HG02938 (cell line): ENCODE data around the gene LRRC46.

ENCODE experiments used
- ATAC-seq: cut with Tn5 transposase; IDR thresholded peaks from one replicate; pipeline ENCODE4 v1.9.1; 2021; ENCODE audit warnings: mild to moderate bottlenecking, moderate library complexity; ENCODE audit not compliant: unreplicated experiment

The LRRC46 gene, protein sequence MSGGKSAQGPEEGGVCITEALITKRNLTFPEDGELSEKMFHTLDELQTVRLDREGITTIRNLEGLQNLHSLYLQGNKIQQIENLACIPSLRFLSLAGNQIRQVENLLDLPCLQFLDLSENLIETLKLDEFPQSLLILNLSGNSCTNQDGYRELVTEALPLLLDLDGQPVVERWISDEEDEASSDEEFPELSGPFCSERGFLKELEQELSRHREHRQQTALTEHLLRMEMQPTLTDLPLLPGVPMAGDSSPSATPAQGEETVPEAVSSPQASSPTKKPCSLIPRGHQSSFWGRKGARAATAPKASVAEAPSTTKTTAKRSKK

DNA sequence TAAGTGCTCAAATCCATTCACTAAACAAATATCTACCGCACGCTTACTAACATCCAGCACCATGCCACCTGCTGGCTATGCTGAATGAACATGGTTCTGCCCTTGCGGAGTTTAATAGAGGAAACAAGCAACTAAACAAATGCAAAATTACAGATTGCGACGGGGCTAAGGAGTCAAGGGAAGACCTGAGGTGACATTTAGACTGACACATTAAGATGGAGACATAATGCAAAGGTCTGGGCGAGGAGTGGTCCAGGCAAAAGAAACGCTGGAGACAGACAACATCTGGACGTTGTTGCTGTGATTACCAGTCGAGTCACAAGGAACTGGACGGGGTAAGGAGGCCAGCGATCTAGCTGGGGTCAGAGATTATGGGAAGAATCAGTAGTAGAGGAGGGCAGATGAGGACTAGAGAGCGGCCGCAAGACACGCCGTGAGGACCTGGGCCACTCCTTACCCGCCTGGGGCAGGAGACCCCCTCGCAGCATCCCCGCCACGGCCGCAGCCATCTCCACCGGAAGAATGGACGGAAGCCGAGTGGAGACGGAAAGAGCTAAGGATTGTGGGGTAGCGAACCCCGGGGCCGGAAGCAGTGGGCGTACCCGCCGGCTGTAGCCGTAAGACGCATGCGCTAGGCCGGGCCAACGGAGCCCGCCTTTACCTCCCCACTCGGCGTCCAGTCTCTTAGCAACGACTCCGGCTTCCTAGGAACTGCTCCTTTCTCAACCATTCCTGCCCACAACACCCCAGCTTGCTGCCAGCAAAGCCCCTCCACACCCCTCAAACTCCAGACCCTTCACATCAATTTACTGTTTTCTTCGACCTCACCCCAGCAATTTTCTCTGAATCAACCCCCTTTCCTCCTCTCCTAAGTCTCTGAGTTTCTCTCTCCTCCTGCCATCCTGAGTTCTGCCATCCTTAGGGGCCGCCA, at the start of gene LRRC46, which contains the start of gene MRPL10:
LRRC46 (plus strand) TSS at position 668 of the 931 bp plus-strand sequence. CDS start 320 bp downstream, outside the sequence.
MRPL10 (minus strand) TSS at position 539 of the 931 bp plus-strand sequence; CDS start at position 509, 30 bp downstream.
- peak; percentile 82 for ATAC-seq

DNA sequence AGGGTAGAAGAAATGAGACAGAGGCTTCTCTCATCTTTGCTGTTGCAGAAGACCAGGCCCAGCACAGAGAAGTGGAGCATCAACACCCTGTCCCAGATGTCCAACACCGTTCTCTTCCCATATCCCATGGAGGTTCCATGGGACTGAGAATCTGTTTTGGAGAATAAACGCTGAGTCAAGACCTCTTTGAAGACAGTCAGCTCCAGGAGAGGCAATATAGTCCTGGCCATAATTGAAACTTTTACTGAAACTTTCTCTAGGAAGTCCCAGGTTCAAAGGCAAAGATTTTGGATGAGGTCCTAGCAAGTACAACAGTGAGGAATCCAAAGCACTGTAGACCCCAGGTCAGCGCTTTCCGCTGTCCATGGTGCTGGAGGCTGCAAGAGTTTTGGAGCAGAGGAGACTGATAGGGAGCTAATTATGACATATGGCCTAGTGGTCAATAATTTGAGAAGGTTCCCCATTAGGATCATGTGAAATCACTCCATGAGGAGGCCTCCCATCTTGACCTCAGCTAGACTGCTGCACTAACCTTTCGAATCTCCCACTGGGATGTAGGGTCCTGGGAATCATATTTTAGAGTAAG, 45.8 kb upstream of the LRRC46 start:
- no peak for ATAC-seq

DNA sequence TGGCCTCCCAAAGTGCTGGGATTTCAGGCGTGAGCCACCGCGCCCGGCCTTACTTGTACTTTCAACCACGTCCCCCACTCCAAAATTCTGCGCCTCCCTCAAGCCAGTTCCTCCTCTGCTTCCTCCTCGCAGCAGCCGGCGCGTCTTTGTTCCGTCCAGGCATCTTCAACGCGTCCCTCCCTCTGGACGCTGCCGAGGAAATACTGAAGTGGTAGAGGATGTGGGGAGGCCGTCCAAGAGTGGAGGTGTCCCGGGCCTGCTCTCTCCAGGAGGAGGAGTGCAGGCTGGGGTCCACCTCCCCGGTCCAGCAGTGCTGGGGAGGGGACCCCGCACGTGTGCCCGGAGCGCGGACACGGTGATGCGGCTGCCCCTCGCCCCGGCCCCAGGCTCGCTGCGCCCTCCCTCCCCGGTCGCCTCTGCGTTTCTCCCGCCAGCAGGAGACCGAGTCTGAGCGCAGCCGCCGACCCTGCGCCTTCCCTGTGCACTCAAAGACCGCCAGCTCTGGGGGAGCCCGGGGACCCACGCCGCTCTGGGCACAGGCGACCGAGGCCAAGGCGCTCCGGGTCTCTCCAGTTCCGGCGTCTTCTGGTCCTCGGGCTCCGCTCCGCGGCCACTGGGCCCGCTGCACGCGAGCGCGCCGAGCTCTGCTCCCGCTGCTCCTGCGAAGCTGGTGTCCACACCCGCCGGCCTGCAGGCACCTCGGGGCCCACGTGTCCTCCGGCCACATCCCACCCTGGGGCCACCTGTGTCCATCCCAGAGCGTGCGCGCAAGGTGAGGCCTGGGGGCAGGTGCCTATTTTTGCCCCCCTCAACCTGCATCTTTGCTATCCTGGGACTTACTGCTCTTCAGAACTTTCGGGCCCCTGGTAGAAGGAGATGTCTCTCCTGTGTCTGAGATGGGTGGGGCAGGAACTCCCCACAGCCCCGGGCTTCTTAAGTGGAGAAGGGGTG, 41.6 kb upstream of the LRRC46 start:
- ATAC-seq, result no peak

DNA sequence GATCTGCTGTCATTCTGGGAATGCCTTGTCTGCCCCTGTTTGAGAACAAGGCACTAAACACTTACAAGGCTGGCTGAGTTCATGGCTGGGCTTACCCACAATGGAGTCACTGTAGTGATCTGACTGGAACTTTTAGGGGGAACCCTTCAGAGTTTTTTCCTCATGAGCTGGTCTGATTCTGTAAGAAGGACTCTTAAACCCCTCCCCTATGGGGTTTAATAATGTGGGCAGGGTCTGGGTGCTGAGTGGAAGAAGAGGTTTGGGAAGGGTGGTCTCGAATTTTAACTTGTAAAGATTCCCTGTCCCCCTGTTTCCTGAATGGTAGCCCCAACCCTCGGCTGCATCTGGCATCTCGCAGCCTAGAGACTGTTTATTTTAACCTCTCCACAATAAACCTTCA, 40.4 kb upstream of the LRRC46 start:
- no peak for ATAC-seq

DNA sequence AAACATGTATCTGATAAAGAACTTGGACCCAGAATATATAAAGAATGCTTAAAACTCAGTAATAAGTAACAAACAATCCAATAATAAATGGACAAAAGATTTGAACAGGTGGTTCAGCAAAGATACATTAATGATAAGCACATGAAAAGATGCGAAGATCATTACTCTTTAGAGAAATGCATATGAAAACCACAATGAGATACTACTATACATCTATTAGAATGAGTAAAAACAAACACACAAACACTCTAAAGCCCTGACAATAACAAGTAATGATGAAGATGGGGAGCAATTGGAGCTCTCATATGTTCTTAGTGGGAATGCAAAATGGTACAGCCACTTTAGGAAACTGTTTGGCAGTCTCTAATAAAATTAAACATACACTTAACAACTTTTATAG, 39.0 kb upstream of the LRRC46 start:
- ATAC-seq, result no peak

DNA sequence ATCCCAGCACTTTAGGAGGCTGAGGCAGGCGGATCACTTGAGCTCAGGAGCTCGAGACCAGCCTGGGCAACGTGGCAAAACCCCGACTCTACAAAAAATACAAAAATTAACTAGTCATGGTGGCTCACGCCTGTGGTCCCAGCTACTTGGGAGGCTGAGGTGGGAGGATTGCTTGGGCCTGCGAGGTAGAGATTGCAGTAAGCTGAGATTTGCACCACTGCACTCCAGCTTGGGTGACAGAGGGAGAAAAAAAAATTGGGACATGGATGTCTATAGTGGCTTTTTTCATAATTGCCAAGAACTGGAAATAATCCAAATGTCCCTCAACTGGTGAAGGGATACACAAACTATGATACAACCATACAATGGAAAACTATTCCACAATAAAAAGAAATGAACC, 38.5 kb upstream of the LRRC46 start:
- ATAC-seq, result no peak

DNA sequence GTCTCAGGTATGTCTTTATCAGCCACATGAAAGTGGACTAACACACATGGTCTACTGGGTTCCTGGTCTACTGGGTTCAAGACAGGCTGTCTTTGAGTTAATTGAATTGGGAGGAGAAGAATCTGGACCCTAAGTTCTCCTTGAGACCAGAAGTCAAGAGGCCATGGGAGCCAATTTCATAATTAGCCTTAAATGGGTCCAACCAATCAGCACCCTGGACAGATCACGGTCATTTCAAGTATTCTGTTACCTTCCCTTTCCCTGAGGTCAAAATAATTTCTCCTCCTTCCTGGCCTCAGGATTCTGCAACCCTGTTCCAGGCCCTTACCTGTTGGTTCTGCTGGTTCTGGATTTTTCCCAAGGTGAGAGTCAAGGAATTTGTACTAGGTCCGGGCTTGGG, 33.7 kb upstream of the LRRC46 start:
- no peak for ATAC-seq

DNA sequence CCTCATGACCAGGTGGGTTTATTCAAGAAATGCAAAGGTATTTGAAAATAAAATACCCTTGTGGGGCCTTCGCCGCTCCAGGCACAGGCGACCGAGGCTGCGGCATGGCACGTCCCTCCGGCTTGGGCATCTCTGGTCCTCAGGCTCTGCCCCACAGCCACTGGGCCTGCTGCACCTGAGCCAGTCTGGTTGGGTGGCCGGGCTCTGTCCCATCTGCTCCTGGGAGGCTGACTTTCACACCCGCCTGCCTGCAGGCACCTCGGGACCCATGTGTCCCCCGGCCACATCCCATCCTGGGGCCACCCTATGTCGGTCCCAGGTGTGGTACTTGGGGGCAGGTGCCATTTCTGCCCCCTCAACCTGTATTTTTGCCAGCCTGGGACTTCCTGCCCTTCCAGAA, 30.8 kb upstream of the LRRC46 start:
- no peak for ATAC-seq

DNA sequence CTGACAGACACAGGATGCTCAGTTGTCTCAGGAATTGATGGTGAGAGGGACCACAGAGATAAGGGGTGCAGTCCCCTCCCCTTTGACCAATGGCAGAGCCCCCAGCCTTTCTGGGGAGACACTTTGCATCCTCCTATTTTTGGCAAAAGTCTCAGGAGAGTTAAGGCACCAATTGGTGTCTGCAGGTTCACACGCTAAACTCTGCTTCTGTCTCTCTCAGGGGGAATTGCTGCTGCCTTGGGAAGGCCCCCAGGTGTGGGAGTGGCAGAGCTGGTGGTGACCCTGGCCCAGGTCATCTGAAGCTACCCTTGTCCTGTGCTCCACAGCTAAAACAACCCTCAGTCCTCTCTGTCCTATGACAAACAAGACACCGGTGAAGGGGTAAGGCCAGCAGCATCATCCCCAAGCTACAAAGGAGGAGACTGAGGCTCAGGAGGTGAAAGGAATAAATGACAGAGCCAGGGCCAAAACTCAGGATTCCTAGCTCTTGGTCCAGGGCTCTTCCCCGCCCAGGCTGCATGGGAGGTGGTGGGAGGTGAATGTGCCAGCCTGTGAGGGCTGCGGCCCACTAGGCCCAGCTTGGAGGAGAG, 30.2 kb upstream of the LRRC46 start:
- no peak for ATAC-seq

DNA sequence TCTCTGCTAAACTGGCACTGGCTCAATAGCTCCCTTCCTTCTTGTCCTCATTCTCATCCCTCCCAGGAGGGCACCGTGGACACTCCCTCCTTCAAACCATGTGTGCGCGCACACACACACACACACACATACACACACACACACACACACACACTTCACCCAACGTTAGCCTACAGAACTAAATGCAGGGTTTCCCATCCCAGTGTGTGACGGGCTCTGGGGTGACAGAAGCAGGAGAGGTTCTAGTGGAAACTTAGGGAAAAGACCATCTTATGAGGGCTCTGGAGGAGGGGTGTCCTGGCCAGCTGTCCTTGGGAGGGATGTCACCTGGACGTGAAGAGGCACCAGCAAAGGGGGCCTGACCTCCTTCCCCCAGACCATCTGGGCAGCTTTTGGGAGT, 29.6 kb upstream of the LRRC46 start:
- no peak for ATAC-seq

DNA sequence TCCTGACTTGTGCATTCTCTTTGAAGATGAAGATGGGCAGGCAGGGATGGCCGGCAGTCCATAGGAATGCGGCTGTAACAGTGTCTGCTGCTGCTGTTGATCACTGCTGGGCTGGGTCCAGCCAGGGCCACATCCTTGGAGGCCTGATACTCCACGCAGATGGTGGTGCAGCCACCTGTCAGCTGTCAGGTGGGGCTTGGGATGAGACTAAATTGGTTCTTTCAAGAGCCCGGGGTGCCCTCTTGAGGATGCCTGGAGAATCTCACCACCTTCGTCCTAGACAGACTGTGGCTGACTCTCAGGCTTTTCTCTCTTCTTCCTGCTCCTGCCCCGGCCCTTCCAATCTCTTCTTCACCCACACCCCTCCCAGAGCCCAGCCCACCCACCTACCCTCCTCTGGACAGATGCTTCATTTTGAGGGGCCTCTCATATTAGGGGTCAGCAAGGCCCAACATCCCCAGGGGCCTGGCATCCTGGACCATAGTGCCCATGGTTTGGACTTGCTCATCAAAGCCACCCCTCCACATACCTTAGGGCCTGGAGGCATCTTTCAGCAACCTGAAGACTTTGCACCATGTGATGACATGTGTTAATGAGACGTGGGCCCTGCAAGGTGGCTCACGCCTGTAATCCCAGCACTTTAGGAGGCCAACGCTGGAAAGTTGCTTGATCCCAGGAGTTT, 29.0 kb upstream of the LRRC46 start:
- ATAC-seq, result no peak

DNA sequence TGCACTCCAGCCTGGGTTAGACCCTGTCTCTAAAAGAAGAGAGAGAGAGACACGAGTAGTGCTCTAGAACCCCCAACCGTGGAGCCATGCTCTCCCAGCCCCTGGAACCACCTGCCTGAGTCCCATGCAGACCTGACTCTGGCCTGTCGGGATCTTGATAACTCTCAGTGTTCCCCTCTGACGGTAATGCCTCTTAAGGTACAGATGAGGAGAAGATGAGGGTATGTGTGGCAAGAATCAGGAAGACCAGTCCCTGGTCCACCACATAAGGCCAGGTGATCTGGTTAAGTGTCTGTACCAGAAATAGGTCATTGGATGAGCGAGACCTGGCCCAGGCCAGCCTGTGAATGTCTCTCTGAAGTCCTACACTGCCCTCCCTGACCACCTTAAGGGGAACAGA, 28.3 kb upstream of the LRRC46 start:
- ATAC-seq, result no peak

DNA sequence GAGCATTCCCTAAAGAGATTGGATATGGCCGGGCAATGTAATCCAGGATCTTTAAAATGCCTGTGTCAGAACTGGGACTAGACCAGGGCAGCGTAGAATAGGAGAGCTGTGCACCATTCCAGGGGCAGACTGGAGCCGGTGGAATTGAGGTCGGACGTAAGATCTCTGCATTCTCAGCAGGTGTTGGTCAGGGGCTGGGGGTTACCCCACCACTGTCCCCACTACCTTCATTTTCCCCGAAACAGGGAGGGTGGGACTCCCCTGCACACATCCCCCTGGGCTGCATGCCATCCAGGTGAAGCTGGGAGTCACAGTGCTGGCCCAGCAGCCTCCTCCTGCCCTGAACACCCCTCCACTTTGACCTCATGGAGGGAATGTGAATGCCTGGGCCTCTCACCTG, 27.7 kb upstream of the LRRC46 start:
- no peak for ATAC-seq

DNA sequence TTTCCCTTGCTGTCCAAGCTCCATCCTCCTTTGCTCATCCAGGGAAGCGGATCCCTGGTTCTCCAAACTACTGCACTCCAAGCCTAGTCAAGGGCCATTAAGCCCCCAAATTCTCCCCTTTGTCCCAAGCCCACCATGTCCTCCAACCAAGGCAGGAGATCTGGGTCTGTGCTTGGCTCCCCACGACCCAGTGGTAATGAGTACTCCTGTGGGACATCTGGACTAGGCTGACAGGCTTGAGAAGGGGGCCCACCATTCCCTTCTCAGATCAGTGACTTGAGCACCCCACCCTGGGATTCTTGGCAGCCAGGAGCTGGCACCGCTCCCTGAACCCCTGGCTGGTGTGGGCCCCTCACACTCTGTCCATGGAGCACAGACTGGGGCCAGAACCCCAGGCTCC, 27.0 kb upstream of the LRRC46 start:
- ATAC-seq, result no peak

DNA sequence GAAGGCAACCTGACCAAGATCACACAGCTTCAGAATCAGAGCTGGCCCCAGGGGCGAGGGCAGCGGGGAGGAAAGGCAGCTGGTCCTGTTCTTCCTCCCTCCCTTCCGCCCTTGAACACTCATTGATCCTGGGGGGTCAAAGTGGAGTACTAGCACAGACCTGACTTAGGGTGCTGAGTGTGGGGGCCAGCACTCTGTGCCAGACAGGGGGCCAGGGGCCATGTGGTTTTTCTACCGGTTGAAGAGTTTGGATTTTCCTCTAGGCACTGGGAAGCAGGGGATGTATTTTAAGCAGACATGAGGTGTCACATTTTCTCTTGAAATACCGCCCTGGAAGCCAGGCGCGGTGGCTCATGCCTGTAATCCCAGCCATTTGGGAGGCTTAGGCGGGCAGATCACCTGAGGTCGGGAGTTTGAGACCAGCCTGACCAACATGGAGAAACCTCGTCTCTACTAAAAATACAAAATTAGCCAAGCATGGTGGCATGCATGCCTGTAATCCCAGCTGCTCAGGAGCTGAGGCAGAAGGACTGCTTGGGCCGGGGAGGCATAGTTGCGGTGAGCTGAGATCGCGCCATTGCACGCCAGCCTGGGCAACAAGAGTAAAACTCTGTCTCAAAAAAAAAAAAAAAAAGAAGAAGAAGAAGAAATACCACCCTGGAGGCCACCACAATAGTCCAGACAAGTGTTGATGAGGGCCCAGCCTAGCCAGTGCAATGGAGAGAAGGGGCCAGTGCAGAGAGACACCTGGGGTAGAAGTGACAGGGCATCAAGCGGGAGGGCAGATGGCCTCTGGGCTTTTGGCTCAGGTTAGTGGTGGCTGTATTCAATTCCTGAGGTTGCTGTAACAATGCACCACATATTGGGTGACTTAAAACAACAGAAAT, 25.2 kb upstream of the LRRC46 start:
- no peak for ATAC-seq

DNA sequence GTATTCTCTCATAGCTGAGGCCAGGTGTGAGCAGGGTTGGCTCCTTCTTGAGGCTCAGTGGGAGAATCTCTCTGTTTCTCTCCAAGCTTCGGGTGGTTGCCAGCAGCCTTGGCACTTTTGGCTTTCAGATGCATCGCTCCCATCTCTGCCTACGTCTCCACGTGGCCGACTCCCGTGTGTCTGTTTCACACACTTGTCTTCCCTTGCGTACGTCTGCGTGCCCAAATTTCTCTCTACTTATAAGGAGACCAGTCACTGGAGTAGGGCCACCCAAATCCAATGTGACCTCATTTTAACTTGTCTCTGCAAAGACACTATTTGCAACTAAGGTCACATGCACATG, 24.6 kb upstream of the LRRC46 start:
- ATAC-seq, result no peak

DNA sequence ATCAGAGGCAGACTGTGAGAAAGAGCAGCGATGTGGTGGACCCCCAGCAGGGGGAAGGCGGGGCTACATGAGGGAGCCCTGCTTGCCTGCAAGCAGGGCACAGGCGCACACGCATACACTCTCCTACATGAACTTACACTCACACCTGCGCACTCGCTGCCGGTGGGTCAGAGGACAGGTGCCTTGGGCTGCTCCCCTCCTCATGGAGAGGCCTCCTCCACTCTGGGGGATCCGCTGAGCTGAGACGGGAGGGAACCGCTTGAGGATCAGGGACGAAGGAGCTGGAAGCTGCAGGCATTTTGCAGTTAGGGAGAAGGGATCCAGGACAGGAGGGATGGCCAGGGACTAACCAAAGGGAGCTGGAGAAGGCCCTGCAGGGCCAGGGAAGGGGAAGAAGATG, 24.0 kb upstream of the LRRC46 start:
- no peak for ATAC-seq

DNA sequence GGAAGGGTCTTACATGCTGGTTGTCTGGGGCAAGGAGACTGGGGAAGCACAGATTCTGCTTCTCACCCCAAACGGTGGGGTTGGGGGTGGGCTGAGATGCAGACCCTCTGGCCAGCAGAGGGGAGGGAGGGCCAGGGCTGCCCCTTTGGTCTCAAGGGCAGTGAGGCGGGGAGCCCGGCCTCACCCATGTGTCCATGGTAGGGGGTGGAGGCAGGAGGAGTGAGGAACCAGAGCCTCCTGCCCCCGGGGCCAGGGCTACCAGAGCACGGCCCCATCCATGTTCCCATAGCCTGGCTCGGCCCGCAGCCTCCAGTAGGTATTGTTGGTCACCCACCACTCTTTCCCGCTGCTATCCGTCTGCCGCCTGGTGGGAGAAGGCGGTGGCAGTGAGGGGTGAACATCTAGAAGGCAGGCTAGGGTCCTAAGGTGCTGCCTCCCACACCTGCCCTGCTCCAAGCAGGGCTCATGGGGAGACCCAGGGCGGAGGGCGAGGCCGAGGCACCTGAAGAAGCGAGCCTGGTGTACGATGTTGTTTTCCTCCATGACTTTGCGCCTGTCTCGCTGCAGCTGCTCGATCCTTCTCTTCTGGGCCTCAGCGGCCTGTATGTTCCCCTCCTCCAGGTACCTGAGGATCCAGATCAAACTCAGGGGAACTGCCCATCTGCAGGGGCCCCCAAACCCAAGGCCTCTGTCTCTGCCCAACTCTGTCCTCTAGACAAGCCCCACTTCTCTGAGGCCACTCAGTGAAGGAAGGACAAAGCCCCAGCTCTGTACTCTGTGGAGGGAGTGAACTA, 23.2 kb upstream of the LRRC46 start:
- no peak for ATAC-seq
